HCEC 1CT (cell line): ENCODE data around the gene ZMIZ1.

ENCODE experiments used
- DNase-seq: peaks from one replicate; pipeline ENCODE4 v3.0.0-alpha.2; 2017

ZMIZ1 gene

GRCh38 chr10:79142064-79142491, 73.3 kb downstream of the ZMIZ1 start:
- peak; percentile 70 for DNase-seq

DNA sequence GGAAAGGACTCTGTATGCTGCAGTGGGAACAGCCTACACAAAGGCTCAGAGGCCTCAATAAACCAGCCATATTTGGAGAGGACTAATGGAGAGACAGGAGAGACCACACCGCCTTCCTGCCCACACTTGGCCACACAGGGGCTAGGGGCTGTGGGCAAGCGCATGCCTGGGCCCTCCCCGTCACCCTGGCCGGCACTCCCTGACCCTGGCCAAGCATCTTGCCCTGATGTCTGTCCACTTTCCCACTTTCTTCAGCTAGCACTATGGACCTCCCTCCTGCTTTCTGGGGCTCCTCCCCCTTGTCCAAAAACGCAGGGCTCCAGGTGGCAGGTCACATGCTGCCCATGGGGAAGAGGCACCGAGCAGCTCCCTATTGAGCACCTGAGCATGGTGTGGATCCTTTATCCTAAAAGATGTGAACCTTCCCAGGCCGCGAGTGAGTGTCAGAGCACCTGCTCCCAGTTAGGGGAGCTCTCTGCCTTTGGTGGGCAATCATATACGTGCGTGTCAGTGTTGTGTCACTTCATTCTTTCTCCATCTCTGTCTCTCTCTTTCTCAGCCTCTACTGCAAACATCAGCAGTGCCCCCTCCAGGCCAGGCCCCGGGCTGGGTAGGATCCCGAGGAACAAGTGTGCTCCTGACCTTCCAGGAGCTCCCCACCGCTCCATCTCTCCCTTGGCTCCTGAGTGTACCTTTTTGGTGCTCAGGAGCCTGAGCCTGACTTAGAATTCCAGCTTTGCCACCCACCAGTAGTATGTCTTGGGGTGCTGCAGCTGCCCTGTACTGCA, 74.0 kb downstream of the ZMIZ1 start:
- no peak for DNase-seq

DNA sequence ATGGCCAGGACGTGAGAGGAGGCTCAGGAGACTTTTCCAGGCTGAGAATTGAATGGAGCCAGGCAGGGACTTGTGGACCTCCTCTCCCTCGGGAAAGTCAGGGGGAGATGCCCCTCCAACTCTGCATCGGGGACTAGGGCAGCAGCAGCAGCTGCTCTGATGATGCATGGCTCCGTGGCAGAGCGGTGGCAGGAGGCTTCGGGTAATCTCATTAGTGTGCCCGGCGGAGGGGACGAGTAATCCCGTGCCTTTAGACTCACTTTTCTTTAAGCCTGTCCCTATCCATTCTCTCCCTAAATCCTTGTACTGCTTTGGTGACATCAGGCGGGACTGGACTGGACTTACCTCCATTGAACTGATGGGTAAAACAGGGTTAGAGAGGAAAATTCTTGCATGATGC, 75.1 kb downstream of the ZMIZ1 start:
- DNase-seq, result no peak

- peak; percentile 50 for DNase-seq
These were observed 75.8 kb downstream of the ZMIZ1 start for GRCh38 chr10:79144351-79145173.

DNA sequence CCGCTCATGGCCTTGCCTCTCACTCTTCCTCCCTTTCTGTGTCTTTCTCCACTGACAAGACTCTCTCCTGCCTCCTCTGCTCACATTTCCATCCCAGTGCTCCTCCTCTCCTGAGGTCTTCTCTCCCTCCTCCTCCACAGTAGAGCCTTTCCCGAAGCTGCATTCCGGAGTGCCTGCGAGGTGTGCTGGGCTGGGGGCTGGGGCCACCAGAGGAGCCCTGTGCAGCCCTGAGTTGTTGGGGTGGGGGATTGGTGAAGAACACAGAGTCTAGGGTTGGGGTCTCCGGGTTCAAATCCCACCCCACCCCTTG, 76.4 kb downstream of the ZMIZ1 start:
- no peak for DNase-seq

DNA sequence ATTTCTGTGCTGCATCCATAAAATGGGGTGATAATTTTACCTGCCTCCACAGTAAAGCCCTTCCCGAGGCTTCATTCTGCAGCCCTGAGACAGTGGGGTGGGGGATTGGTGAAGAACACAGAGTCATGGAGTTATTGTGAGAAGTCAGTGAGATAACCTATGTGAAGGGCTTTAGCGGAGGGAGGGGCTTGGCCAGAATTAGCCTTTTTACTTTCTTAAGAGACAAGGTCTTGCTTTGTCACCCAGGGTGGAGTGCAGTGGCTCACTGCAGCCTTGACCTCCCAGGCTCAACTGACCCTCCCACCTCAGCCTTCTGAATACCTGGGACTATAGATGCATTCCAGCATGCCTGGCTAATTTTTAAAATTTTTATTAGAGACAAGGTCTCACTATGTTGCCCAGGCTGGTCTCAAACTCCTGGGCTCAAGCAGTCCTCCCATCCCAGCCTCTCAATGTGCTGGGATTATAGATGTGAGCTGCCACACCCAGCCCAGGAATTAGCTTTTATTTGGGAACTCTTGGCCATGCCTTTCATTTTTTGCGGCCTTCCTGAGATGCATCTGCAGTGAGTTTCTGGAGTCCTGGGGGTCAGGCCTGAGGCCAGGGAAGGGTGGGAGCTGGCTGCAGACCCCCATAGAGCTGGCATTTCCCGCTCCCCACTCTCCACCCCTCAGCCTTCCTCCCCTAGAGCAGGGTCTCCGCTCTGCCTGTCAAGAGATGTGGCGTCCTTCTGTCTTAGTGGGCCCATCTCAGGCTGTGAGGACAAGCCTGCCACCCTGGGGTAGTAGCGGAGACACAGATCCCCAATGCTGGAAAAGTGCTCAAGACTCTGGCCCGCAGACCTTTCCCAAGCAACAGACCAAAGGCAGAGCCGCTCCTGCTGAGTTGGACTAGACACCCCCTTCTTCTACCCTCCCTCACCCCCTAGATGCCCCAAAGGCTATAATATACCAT, 77.0 kb downstream of the ZMIZ1 start:
- DNase-seq, result no peak

- DNase-seq, result no peak
These were observed 77.9 kb downstream of the ZMIZ1 start for GRCh38 chr10:79146611-79147130.

DNA sequence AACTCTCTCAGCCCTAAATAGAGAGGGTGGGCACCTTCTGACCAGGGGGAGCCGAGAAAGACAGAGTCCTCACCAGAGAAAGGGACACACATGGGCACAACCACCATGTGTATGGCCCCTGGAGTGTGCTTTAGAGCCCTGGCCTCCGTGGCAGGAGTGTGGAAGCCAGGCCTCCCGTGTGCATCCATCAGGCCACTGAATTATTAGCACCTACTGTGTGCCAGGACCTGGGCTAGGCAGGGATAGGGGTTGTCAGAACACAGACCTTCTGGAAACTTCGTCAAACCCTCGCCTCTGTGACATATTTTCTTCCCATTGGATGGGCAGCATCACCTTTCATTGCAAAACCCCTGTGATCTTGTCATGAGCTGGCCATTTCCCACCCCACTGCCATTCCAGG, 78.5 kb downstream of the ZMIZ1 start:
- no peak for DNase-seq

DNA sequence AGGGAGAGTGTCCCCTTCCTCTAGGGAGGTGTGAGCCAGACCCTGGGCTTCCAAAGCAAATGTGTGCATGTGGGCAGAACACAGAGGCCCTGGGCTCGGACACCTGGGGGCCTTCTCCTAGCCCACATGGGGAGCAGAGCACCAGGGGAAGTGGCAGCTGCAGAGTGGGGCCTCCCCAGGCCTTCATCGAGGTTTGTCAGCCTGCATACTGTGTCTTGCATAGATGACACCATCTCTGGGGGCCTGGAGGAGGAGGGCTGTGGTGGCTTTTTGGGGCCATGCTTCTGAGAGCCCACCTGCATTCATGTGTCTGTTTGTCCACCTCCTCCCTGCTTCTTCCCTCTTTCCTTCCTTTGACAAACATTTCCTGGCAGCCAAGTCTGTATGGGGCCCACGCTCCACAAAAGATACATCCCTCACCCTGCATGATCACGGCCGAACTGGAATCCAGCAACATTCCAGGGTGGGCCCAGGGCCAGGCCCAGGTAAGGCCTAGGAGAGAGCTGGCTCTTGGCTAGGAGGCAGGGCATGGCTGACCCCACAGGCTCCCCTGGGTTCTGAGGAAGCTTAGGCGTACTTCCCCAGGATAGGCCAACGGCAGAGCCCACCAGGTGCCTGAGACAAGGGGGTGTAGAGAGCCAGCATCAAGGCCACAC, 79.2 kb downstream of the ZMIZ1 start:
- no peak for DNase-seq

DNA sequence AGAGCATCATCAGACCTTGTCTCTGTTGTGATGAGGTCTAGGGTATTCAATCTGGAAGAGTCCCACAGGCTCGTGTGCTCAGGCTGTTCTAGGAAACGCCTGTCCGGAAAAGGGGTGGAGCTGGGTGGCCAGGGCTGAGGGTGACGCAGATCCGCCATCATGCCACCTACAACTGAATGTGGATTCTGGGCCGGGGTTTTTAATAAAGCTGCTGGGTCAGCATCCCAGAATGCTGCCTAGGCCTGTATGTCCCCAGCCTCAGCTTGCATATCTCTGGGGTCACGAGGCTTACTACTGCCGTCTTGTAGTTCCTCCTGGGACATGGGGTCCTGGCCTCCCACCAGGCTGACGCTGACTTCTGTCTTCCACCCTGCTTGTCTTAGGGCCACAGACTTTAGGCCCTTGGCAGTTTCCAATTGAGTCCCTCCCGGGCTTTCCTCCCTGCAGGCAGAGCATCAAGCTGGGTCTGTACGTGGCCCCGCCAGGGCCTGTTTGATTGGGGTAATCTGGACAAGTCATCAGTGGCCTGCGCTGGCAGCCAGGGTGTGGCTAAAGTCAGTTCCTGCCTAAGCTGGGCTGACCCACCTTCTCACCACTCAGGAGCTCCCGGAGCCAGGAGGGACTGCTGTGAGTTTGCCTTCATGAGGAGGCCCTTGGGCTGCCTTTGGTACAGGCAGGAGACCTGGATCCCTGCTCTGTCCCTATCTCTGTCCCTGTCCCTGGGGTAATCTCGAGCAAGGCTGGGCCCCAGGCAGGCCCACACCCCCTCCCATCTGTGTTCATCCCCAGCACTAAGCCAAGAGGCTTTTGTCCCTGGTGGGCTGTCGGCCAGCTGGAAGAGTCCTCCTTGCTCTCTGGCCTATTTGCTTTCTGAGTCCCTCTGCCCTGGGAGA, 79.9 kb downstream of the ZMIZ1 start:
- DNase-seq, result no peak

DNA sequence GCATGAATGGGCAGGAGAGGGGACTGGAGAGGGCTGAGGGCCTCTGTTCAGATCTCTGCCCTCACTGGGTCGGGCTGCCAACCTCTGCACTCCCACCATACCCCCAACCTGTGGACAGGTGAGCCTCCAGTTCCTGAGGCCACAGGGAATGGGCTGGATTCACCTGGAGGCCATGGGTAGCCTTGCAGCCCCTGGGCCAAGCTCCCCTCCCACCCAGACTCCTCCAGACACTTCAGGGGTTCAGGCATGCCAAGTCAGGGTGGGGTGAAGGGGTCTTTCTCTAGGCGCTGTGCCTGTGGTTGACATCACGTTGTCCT, 80.5 kb downstream of the ZMIZ1 start:
- DNase-seq, result no peak

DNA sequence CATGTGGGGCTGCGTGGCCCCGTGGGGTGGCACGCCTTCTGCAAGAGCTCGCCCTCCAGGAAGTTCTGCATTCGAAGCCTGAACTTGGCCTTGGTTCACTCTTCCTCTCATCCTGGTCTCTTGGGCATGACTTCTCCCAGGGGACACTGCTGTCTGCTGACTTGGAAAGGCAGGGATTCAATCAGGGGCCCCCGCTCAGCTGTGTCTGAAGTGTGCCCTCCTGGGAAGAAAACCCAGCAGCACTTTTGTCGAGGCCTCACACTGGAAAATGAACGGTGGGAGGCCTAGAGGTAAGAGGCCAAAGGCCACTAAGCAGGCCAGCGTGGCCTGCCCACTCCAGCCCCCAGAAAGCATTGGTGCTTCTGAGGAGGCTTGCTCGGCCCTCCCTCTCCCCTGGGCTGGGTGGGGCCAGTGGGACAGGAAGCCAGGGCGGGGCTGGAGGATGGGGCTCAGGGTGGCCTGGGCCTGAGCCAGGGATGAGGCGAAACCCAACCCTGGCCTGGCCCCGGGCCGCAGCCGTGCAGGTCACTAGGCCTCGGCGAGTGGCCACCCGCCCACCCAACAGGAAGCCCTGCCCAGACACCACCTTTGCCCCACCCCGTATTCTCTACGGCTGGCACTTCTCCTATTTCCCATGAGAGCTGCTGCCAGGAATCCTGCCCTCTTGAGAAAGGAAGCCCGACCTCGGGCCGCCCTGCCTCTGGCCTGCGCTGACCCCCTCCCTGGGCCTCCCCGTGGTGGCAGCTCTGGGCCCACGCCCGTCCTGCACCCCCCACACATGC, 81.1 kb downstream of the ZMIZ1 start:
- DNase-seq, result peak; percentile 80

- DNase-seq, result no peak
These were observed 81.6 kb downstream of the ZMIZ1 start for GRCh38 chr10:79150444-79150754.

DNA sequence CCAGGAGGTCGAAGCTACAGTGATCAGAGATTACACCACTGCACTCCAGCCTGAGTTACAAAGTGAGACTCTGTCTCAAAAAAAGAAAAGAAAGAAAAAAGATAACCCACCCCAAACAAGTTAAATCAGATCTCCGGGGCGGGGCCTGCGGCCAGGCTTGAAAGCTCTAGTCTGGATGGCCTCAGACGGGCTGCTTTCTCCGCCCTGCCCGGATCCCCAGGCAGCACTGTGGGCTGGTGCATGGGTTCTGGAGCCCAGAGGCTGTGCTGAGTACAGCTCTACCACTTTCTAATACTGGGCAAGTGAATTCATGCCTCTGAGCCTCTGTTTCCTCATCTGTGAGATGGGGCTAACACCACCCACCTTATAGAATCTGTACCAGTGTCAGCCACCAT, 83.7 kb downstream of the ZMIZ1 start:
- DNase-seq, result no peak

DNA sequence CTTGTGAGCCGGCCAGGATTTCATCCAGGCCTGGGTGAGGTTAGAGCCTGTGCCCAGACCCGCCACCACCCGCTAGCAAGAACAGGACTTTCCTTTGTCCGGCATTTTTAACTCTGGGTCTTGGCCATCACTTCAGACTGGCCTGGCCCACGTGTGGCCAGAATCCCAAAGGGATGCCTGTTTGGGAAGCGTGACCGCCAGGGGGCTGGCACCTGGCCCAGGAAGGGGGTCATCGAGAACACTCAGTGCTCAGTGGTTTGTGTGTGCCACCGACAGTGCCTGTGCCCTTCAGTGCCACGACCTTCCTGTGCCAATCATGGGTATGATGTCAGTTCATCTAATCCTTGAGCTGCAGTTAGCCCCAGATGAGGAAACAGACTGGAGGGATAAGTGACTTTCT, 85.0 kb downstream of the ZMIZ1 start:
- no peak for DNase-seq

DNA sequence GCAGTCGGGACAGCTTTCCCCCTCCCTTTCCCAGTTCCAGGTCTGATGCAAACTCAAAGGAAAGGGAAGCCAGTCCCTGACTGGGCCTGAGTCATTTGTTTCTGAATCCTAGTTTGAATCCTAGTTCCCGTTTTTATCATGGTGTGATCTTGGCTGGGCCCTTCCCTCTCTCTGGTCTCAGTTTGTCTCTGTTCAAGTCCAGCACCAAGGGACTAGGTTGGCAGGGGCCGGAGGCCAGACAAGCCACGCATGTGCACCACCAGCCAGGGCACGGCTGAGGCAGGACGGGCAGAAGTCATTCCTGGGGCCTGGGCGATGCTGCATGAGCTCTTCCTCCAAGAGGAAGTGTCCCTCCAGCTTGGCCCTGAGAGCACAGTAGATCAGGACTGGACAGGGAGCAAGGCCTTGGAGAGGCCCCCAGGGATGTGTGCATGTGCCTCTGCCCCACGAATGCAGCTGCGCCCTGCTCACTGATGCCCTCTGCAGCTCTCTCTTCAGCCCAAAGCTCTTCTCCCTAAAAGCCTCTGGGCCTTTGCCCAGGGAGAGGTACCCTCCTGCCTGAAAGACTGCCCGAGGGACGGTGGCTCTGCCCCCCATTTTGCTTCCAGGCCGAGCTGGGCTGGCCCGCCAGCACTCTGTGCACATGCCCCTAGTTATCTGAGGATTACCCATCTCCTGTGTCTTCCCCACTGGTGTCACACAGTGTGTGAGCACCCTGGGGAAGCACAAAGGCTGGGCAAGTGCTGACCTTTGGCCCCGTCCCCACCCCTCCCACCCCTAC, 86.7 kb downstream of the ZMIZ1 start:
- DNase-seq, result peak; percentile 65

GRCh38 chr10:79156334-79157274, 87.8 kb downstream of the ZMIZ1 start:
- DNase-seq, result no peak

- no peak for DNase-seq
These were observed 89.2 kb downstream of the ZMIZ1 start for GRCh38 chr10:79158004-79158340.
